Gastroesophageal sphincter (tissue), 4 donors: ENCODE results near the gene AGBL1. TPM values are rescaled to one million over a fixed set of nuclear protein-coding genes. Genes with fewer than 3 reads are reported as not detected.

Source experiments
- ATAC-seq: fragments of 150-250 bp; one replicate; pipeline ENCODE4 v1.9.1; 2016; ENCODE audit warnings: mild to moderate bottlenecking, moderate library complexity
- H3K27ac ChIP-seq, 4 donors: fragments of 200-600 bp; sonication (generic) in 3 of 4; 1 replicate in 3 of 4; 2 replicates in 1 of 4; pipeline ENCODE4 v1.5.1; 2016 to 2019
- H3K27me3 ChIP-seq: fragments of 200-600 bp; sonication (generic); one replicate; pipeline ENCODE4 v1.5.1; 2019
- H3K36me3 ChIP-seq, 2 donors: fragments of 200-600 bp; sonication (generic); one replicate each; pipeline ENCODE4 v1.5.1; 2019; ENCODE audit warnings: control low read depth in 1 of 2
- H3K4me1 ChIP-seq, 3 donors: fragments of 200-600 bp; sonication (generic); 1 replicate in 2 of 3; 2 replicates in 1 of 3; pipeline ENCODE4 v1.5.1; 2016 to 2019; ENCODE audit warnings: control low read depth in 2 of 3
- H3K4me3 ChIP-seq, 2 donors: fragments of 200-600 bp; sonication (generic); one replicate each; pipeline ENCODE4 v1.5.1; 2019; ENCODE audit warnings: mild to moderate bottlenecking in 1 of 2, moderate library complexity in 1 of 2
- H3K9me3 ChIP-seq, 3 donors: fragments of 200-600 bp; sonication (generic); one replicate each; pipeline ENCODE4 v1.5.1; 2017 to 2019; ENCODE audit warnings: control low read depth in 2 of 3
- CTCF ChIP-seq, 4 experiments: fragments of 200-600 bp in 2 of 4; fragments of 450-650 bp in 2 of 4; sonication (generic) in 1 of 4; IDR thresholded peaks; one replicate each; pipeline ENCODE4 v1.5.1; 2017 to 2019; ENCODE audit warnings: antibody characterized with exemption in 4 of 4, mild to moderate bottlenecking in 2 of 4, moderate library complexity in 2 of 4
- EP300 ChIP-seq: sonication (generic); formaldehyde crosslinking; IDR thresholded peaks from one replicate; pipeline ENCODE4 v1.6.1; 2017; ENCODE audit warnings: antibody characterized with exemption, mild to moderate bottlenecking
- POLR2A ChIP-seq, 2 donors: fragments of 450-650 bp; IDR thresholded peaks; one replicate each; pipeline ENCODE4 v1.6.1; 2017; ENCODE audit warnings: antibody characterized with exemption in 2 of 2, mild to moderate bottlenecking in 2 of 2, moderate library complexity in 1 of 2
- POLR2AphosphoS5 ChIP-seq: sonication (generic); formaldehyde crosslinking; IDR thresholded peaks from one replicate; pipeline ENCODE4 v1.6.1; 2017; ENCODE audit warnings: antibody characterized with exemption
- WGBS, 2 donors: methylation state at CpG; one replicate each; pipeline ENCODE4 v1.1.5; 2018; ENCODE audit warnings: low coverage in 1 of 2; 5-methylcytosine and 5-hydroxymethylcytosine counted together
- total RNA-seq, 4 donors: library from RNA; depleted of rRNA; stranded (reverse); fragments of >200 nt; gene quantifications; one replicate each; pipeline ENCODE4 v1.1.0, GENCODE V29; 2016

Gene AGBL1
- total RNA-seq, 4 donors from 2014 or later: 0.12 to 0.13 TPM; not detected in 2

- no peak for ATAC-seq
- Histone ChIP-seq H3K27ac (no peak overlapping the region), H3K27me3 (no peaks in the 10 kb centered on the region), H3K36me3 (no peaks in the 10 kb centered on the region), H3K4me3 (no peak overlapping the region), H3K9me3 (no peaks in the 10 kb centered on the region), H3K4me1 (peaks cover 0 to 8% (median 0%) of the 10 kb centered on the region in 3 donors)
- 50 to 80% methylated on average over 1 of the region's 2 CpGs for WGBS, 2 donors
- TF ChIP-seq CTCF (IDR thresholded peaks at IDR 0.05): no peak
- TF ChIP-seq POLR2AphosphoS5: no peak
- no peak for TF ChIP-seq EP300
- no peak for TF ChIP-seq POLR2A (IDR thresholded peaks at IDR 0.05)
These were observed 508.7 kb downstream of the AGBL1 start for GRCh38 chr15:86588413-86588812.

GRCh38 chr15:86590461-86590860 lies 510.8 kb downstream of the AGBL1 start:
- WGBS, 2 donors: 80 to 88% methylated on average over 1 of the region's 1 CpG
- TF ChIP-seq POLR2A (IDR thresholded peaks at IDR 0.05) (no peak), EP300 (no peak), CTCF (IDR thresholded peaks at IDR 0.05) (no peak), POLR2AphosphoS5 (no peak)

GRCh38 chr15:86591158-86591557 lies 511.5 kb downstream of the AGBL1 start:
- Histone ChIP-seq H3K27me3 (no peaks in the 10 kb centered on the region), H3K4me1 (peaks cover 0 to 8% (median 0%) of the 10 kb centered on the region in 3 donors), H3K9me3 (no peaks in the 10 kb centered on the region), H3K27ac (no peak overlapping the region), H3K36me3 (no peaks in the 10 kb centered on the region), H3K4me3 (no peak overlapping the region)
- TF ChIP-seq POLR2A (IDR thresholded peaks at IDR 0.05) (no peak), CTCF (IDR thresholded peaks at IDR 0.05) (no peak), POLR2AphosphoS5 (no peak), EP300 (no peak)
- no CpG with 5 or more reads among the region's 1 CpG for WGBS, 2 donors
- no peak for ATAC-seq

More at GRCh38 chr15:86590461-86590860, 510.8 kb downstream of the AGBL1 start:
- Histone ChIP-seq H3K27me3 (no peaks in the 10 kb centered on the region), H3K4me3 (no peak overlapping the region), H3K9me3 (no peaks in the 10 kb centered on the region), H3K4me1 (peaks cover 0 to 8% (median 0%) of the 10 kb centered on the region in 3 donors), H3K27ac (no peak overlapping the region), H3K36me3 (no peaks in the 10 kb centered on the region)
- no peak for ATAC-seq

GRCh38 chr15:86591994-86592735 lies 512.5 kb downstream of the AGBL1 start:
- peak; percentile 65 for ATAC-seq
- H3K27me3 ChIP-seq: no peaks in the 10 kb centered on the region
- H3K27ac ChIP-seq: peak overlapping the region in 2 of 4 donors; percentile 7 to 19
- peaks cover 0 to 8% (median 0%) of the 10 kb centered on the region in 3 donors for H3K4me1 ChIP-seq
- TF ChIP-seq EP300 (no peak), CTCF (IDR thresholded peaks at IDR 0.05) (no peak), POLR2A (IDR thresholded peaks at IDR 0.05) (no peak), POLR2AphosphoS5 (no peak)
- no peak overlapping the region for H3K4me3 ChIP-seq
- no peaks in the 10 kb centered on the region for H3K36me3 ChIP-seq
- no peaks in the 10 kb centered on the region for H3K9me3 ChIP-seq
- 36 to 43% methylated on average over 8 to 9 of the region's 9 CpGs for WGBS, 2 donors

- H3K9me3 ChIP-seq: no peaks in the 10 kb centered on the region
- H3K27me3 ChIP-seq: no peaks in the 10 kb centered on the region
- WGBS, 2 donors: 18 to 58% methylated on average over 1 of the region's 1 CpG
- TF ChIP-seq CTCF (IDR thresholded peaks at IDR 0.05) (no peak), POLR2AphosphoS5 (no peak), EP300 (no peak), POLR2A (IDR thresholded peaks at IDR 0.05) (no peak)
- H3K36me3 ChIP-seq: no peaks in the 10 kb centered on the region
- peaks cover 0 to 8% (median 0%) of the 10 kb centered on the region in 3 donors for H3K4me1 ChIP-seq
- no peak overlapping the region for H3K27ac ChIP-seq
- H3K4me3 ChIP-seq: no peak overlapping the region
- no peak for ATAC-seq
These were observed 516.1 kb downstream of the AGBL1 start for GRCh38 chr15:86595741-86596140.
